Jurkat, Clone E6-1 (cell line): ENCODE data around the gene LRRC75B.

Source experiments
- DNase-seq: peaks from one replicate; pipeline ENCODE4 v3.0.0-alpha.2; 2011; ENCODE audit warnings: low read depth, low spot score
- H3K4me3 ChIP-seq: 2 replicates; pipeline ENCODE4 v1.5.1; 2011; ENCODE audit warnings: mild to moderate bottlenecking, low read length, control low read depth, moderate library complexity

Gene LRRC75B

DNA sequence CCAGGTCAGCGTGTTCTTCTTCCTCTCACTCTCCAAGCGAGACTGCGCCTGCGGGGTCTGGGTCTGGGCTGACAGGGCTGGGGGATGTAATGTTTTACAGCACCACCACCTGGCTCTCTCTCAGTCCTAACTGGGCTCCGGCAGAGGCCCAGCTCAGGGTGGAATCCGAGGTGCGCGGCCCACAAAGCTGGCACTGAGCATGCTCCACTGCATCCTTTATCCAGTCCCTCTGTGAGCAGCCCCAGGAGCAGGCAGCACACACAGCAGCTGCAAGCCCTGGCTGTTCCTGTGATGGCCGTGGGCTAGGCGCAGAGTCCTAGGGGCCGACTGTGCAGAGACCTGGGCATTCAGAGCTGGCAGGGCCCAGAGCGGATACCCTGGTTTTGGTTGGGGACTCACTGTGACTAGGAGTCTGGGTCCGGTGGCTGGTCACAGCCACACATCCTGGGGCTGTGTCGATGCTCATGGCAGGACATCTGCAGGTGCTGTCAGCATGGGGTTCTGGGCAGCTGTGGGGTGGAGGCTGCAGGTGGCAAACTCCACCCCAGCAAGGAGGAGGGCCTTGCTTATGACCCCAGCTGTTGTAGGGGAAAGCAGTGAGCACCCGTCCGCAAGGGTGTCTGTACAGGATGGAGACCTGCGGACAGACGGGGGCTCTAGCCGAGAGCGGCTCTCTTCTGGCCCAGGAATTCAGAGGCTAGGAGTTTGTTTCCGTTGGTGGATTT is 4.0 kb downstream of the LRRC75B start:
- DNase-seq = no peak
- no peak overlapping the region for H3K4me3 ChIP-seq

DNA sequence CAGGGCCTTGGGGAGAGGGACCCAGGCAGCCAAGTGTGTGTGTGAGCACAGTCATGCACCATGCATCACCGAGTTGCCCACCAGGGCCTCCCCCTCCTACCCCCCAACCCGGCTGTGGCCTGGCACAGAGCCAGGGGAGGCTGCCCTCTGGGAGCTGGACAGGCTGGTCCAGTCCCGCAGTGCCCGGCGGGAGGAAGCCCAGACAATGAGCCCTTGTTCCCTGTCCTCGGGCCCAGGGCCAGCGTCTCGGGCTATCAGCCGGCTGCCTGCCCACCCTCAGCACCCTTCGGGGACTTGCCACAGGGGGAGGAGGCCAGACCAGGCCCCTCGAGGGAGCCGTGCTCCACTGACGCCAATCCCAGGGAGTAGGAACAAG is 4.5 kb downstream of the LRRC75B start:
- no peak overlapping the region for H3K4me3 ChIP-seq
- DNase-seq = no peak

- no peak overlapping the region for H3K4me3 ChIP-seq
- no peak for DNase-seq
Observed at GRCh38 chr22:24587948-24588347, 4.9 kb downstream of the LRRC75B start.

DNA sequence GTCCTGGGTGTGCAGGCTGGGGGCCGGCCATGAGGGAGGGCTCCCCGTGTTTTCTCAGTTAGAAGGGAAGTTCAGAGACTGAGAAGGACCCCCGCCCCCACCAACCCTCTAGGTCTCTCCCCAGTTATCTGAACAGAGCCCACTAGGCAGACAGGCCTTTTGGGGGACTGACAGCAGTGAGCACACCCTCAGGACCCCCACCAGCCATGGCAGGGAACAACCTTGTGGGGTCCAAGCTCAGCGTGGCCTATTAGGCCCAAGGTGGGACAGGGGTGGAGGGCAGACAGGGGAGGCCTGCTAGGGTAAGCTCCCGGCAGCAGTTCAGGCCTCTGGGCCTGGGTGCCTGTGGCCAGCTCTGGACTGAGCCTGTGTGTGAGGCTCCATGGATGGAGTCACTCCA is 5.6 kb downstream of the LRRC75B start:
- DNase-seq = no peak

DNA sequence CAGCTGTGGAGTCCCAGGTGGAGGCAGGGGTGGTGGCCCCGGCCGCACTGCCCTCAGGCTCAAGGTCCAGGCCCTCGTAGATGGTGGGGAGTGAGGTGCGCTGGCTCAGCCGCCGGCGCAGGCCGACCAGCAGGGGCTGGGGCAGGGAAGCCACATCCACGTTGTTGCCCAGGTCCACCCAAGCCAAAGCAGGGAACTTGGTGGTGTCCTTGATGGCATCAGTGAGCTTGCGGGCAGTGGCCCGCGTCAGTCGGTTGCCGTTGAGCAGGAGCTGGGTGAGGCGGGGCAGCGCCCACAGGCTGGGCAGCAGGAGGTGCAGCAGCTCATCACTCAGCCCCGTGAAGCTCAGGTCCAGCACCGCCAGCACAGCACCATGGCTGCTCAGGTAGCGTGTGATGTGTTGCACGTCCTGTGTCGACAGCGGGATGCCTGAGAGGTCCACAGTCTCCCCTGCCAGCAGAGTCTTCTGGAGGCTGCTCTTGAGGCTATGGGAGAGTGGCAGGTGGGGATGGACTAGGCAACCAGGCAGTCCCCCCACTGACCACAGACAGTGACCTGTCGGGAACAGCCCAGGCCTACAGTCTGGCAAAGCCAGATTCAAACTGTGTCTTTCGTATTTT is 6.8 kb downstream of the LRRC75B start:
- DNase-seq = no peak

More for the DNA sequence above, 5.6 kb downstream of the LRRC75B start:
- H3K4me3 ChIP-seq = no peak overlapping the region

GRCh38 chr22:24585461-24585860 is 7.4 kb downstream of the LRRC75B start:
- no peak overlapping the region for H3K4me3 ChIP-seq
- no peak for DNase-seq

More for the DNA sequence above, 6.8 kb downstream of the LRRC75B start:
- H3K4me3 ChIP-seq = no peak overlapping the region

- no peak for DNase-seq
Observed at GRCh38 chr22:24584871-24585411, 7.9 kb downstream of the LRRC75B start.

GRCh38 chr22:24584166-24584790 is 8.6 kb downstream of the LRRC75B start:
- H3K4me3 ChIP-seq = no peak overlapping the region
- DNase-seq = no peak

More at GRCh38 chr22:24584871-24585411, 7.9 kb downstream of the LRRC75B start:
- H3K4me3 ChIP-seq = no peak overlapping the region

- no peak overlapping the region for H3K4me3 ChIP-seq
- no peak for DNase-seq
Observed at GRCh38 chr22:24583221-24584165, 9.4 kb downstream of the LRRC75B start.

DNA sequence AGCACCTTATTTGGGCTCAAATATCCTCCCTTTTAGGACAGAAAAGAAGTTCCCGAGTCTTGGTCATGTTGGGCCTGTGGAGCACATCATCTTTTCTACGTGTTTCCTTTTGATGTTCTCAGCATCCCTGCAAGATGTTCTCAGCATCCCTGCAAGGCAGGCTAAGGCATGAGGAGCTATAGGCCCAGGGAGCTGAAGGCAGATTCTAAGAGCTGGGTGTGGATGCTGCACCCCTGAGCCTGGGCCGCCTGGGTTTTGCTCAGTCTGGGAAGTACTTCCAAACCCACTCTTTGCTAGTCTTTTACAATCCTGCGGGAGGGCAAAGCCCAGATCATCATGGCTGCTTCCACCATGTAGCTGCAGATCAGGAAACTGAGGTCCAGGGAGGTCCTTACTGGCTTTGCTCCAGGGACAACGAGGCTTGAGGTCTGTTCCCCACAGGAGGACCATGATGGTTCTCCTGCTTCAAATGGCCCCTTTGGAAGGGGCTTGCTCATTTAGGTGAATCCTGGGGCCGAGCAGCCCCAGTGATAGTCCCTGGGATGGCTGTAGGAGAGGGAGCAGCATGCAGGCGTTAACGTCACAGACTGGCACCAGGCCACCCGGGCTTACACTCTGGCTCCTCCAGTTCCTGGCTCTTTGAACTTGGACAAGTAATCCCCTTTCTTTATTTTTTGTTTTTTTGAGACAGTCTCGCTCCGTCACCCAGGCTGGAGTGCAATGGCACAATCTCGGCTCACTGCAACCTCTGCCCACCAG is 10.6 kb downstream of the LRRC75B start:
- no peak overlapping the region for H3K4me3 ChIP-seq
- DNase-seq = no peak

DNA sequence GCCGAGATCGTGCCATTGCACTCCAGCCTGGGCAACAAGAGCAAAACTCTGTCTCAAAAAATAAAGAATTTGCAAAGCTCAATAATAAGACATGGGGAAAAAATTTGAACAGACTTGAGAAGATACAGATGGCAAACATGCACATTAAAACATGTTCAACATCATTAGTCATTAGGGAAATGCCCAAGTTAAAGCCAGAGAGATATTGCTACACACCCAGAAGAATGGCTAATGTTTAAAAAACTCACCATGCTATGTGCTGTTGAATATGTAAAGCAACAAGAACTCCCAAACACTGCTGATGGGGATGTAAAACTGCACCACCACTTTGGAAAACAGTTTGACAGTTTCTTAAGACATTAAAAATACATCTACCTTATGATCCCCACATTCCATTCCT is 12.6 kb downstream of the LRRC75B start:
- H3K4me3 ChIP-seq = no peak overlapping the region
- DNase-seq = no peak

DNA sequence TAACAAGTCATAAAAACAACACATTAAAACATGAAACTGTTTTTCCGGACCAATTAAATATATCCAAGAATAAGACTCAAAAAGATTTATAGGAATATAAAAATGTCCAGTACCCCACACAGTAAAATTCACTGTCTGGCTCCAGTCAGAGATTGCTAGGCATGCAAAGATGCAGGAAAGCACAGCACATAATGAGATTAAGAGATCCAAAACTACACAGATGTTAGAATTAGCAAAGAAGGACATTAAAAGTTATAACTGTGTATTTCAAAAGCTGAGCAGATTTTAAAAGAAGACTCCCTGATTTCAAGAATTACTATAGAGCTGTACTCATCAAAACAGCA is 13.6 kb downstream of the LRRC75B start:
- H3K4me3 ChIP-seq = no peak overlapping the region
- DNase-seq = no peak

DNA sequence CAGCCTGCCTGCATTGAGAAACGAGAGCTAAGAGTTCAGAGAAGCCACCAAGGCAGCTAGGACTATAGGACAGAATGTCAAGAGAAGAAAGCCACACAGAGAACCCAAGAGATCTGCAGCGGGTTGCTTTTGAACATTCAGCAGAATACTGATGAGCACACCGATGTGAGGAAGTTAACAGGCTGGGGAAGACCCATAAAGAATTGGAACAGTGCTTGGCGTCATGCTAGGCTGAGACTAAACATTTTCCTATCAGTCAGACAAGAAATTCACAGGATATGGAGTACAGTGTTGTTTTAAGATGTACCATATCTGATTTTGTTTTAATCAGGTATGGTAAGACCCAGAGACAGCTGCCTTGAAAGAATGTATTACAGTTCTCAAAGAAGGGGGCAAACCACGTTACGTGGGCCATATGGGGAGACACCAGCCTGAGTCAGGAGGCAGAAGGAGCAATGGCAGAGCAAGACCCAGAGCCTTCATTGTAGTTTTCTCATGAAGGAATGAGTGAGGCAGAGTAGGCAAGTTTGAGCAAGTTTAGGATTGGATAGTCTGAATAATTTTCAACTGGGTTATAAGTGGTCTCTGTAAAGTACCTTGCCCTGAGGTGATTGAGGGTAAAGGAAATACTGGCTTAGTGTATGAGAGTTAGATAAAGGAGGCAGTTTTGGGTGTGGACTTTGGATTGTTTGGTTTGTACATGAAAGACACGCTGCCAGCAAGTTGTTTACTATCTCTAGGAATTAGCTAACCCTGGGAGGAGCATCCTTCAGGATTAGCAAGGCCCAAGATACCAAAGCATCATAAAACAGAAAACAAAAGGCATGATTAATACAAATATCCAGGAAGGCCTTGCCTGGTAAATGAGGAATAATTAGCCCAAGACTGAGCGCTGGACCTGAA is 14.3 kb downstream of the LRRC75B start:
- no peak overlapping the region for H3K4me3 ChIP-seq
- DNase-seq = no peak

- no peak overlapping the region for H3K4me3 ChIP-seq
- DNase-seq = no peak
Observed at GRCh38 chr22:24576778-24577177, 16.1 kb downstream of the LRRC75B start.

DNA sequence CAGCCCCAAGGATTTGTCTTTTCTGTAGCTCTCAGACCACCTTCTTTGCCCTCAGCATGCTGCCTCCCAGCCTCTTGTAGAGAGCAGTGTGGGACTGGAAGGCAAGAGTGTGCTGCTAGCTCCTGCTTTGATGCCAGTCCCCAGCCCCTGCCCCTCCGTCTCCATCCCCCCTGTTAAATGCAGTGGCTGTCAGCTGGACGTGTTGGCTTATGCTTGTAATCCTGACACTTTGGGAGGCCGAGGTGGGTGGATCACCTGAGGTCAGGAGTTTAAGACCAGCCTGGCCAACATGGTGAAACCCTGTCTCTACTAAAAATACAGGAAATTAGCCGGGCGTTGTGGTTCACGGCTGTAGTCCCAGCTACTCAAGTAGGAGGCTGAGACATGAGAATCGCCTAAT is 21.6 kb downstream of the LRRC75B start:
- DNase-seq = no peak
- H3K4me3 ChIP-seq = no peak overlapping the region

DNA sequence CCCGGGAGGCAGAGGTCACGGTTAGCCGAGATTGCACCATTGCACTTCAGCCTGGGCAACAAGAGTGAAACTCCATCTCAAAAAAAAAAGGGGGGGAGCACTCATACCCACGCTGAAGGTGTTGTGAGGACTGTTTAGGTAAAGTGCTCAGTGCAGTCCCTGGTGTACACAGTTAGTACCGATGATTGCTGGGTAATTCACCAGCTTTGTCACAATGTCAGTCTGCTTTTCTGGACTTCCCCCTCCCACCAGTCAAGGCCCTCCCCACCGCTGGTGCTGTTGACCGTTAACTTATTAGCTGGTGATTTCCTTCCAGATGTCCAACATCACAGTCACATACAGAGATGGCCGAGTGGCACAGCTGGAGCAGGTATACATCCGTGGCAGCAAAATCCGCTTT is 25.2 kb downstream of the LRRC75B start:
- DNase-seq = no peak
- H3K4me3 ChIP-seq = no peak overlapping the region

DNA sequence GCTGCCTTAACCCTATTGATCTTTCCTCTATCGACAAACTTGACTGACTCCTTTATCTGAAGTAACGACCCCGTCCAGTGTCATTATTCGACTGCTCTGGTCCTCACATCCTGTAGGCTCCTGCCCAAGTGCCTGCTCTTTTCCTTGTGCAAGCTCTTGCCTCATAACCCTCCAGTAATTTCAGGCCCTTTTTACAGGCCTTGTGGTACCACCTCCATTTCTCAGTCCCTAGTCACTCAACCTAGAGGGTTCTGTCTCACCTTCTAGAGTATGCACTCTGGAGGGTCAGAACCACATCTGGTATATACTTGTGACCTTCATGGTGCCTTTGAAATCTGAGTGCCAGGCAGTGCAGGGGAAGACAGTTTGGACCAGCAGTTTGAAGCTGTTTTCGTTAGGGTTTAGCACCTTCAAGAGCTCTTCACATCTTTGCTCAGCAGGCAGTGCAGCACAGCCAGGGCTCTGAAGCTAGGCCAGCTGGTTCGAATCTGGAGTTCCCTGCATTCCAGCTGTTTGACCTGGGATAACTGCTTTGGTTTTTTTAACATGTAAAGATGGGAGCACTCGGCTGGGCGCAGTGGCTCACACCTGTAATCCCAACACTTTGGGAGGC is 25.9 kb downstream of the LRRC75B start:
- DNase-seq = no peak
- H3K4me3 ChIP-seq = no peak overlapping the region
